ENCODE results near the gene FAM120AOS.
A peak's percentile ranks its signal among the peaks of the same experiment; 100 is the strongest.

The FAM120AOS gene

GRCh38 chr9:93461414-93461743, 8.0 kb upstream of the FAM120AOS start:
- Histone ChIP-seq H3K27ac (ENCODE audit: extremely low read depth, low read depth, low read length) (no peak overlapping the region), H3K9me3 (ENCODE audit: control insufficient read depth, insufficient read depth, low read depth, low read length) (no peaks in the 10 kb centered on the region), H3K4me3 (ENCODE audit: low read depth, low read length) (no peak overlapping the region), H3K4me1 (ENCODE audit: control insufficient read depth, insufficient read depth, low read length) (peaks cover 26% of the 10 kb centered on the region), H3K36me3 (ENCODE audit: control insufficient read depth in 2 of 2, insufficient read depth in 1 of 2, low read length in 2 of 2) (no peaks in the 10 kb centered on the region)
- POLR2A ChIA-PET: no interaction called here
- no peak for TF ChIP-seq ZBTB6 (tag by site-specific recombination; IDR thresholded peaks at IDR 0.05)
- 0 out of 2 replicates have a peak, but pooled peaks have one; percentile 9 for TF ChIP-seq ATF2 (tag by site-specific recombination; IDR thresholded peaks at IDR 0.05; ENCODE audit: low read depth)
- CTCF ChIA-PET: interaction anchor here (0.7 kb wide), 1 partner anchor 308 kb away, joined by 3 read pairs; no protein-coding TSS in a partner anchor

- ChIA-PET CTCF (interaction anchor here (0.7 to 1.4 kb wide), 2 partner anchors 11 to 308 kb away, joined by 3 to 4 read pairs; no protein-coding TSS in a partner anchor), POLR2A (no interaction called here)
- H3K36me3 ChIP-seq (ENCODE audit: control insufficient read depth in 2 of 2, insufficient read depth in 1 of 2, low read length in 2 of 2): no peaks in the 10 kb centered on the region
- no peak for TF ChIP-seq SCRT1 (tag by site-specific recombination; IDR thresholded peaks at IDR 0.05; ENCODE audit: borderline replicate concordance)
- no peak for TF ChIP-seq ZNF24 (tag by site-specific recombination; IDR thresholded peaks at IDR 0.05)
- TF ChIP-seq BCL11B (tag by site-specific recombination; IDR thresholded peaks at IDR 0.05; ENCODE audit: low read depth): no peak
- no peak for TF ChIP-seq ZNF174 (tag by site-specific recombination; IDR thresholded peaks at IDR 0.05)
- no peak for TF ChIP-seq ZNF843 (tag by site-specific recombination; IDR thresholded peaks at IDR 0.05)
- H3K27ac ChIP-seq (ENCODE audit: extremely low read depth, low read depth, low read length): no peak overlapping the region
- no peak overlapping the region for H3K4me3 ChIP-seq (ENCODE audit: low read depth, low read length)
- H3K4me1 ChIP-seq (ENCODE audit: control insufficient read depth, insufficient read depth, low read length): peaks cover 26% of the 10 kb centered on the region
- no peaks in the 10 kb centered on the region for H3K9me3 ChIP-seq (ENCODE audit: control insufficient read depth, insufficient read depth, low read depth, low read length)
Measured at GRCh38 chr9:93460689-93461413, 7.5 kb upstream of the FAM120AOS start.

- ChIA-PET CTCF (interaction anchor here (1.4 kb wide), 1 partner anchor 12 kb away, joined by 4 read pairs; no protein-coding TSS in a partner anchor), POLR2A (no interaction called here)
Measured at GRCh38 chr9:93459432-93459847, 6.1 kb upstream of the FAM120AOS start.

GRCh38 chr9:93458712-93459111, 5.3 kb upstream of the FAM120AOS start:
- H3K4me1 ChIP-seq (ENCODE audit: control insufficient read depth, insufficient read depth, low read length): peaks cover 13% of the 10 kb centered on the region
- TF ChIP-seq SP2 (tag by site-specific recombination; IDR thresholded peaks at IDR 0.05) (no peak), ZNF473 (tag by site-specific recombination; IDR thresholded peaks at IDR 0.05) (no peak), ZNF513 (tag by site-specific recombination; IDR thresholded peaks at IDR 0.05) (no peak), ZNF302 (tag by site-specific recombination; IDR thresholded peaks at IDR 0.05; ENCODE audit: low read depth) (no peak), GLIS1 (tag by site-specific recombination; IDR thresholded peaks at IDR 0.05) (no peak), ZNF132 (tag by site-specific recombination; IDR thresholded peaks at IDR 0.05; ENCODE audit: borderline replicate concordance) (no peak), ZNF488 (tag by site-specific recombination; IDR thresholded peaks at IDR 0.05) (no peak), ZNF10 (tag by site-specific recombination; IDR thresholded peaks at IDR 0.05) (no peak), ZNF692 (tag by site-specific recombination; IDR thresholded peaks at IDR 0.05) (no peak), ELK4 (IDR thresholded peaks at IDR 0.05; ENCODE audit: borderline replicate concordance, low read depth, low read length) (no peak), ZBTB21 (tag by site-specific recombination; IDR thresholded peaks at IDR 0.05) (no peak), ZNF792 (tag by site-specific recombination; IDR thresholded peaks at IDR 0.05) (no peak)

More at GRCh38 chr9:93459432-93459847, 6.1 kb upstream of the FAM120AOS start:
- H3K36me3 ChIP-seq (ENCODE audit: control insufficient read depth in 2 of 2, insufficient read depth in 1 of 2, low read length in 2 of 2): peaks cover 0 to 3% of the 10 kb centered on the region in 2 experiments; a peak in 1 of 3 replicates
- peaks cover 19% of the 10 kb centered on the region for H3K4me1 ChIP-seq (ENCODE audit: control insufficient read depth, insufficient read depth, low read length)
- H3K27ac ChIP-seq (ENCODE audit: extremely low read depth, low read depth, low read length): no peak overlapping the region
- no peaks in the 10 kb centered on the region for H3K9me3 ChIP-seq (ENCODE audit: control insufficient read depth, insufficient read depth, low read depth, low read length)
- TF ChIP-seq FEZF1 (tag by site-specific recombination; IDR thresholded peaks at IDR 0.05): peak; percentile 34; the same call in 1 of the 2 replicates
- peak; percentile 52; the same call in 1 of the 2 replicates for TF ChIP-seq ZNF341 (tag by site-specific recombination; IDR thresholded peaks at IDR 0.05; ENCODE audit: low read depth)
- TF ChIP-seq BCL11B (tag by site-specific recombination; IDR thresholded peaks at IDR 0.05; ENCODE audit: low read depth): no peak
- H3K4me3 ChIP-seq (ENCODE audit: low read depth, low read length): no peak overlapping the region

More at GRCh38 chr9:93458712-93459111, 5.3 kb upstream of the FAM120AOS start:
- ChIA-PET POLR2A (no interaction called here), CTCF (no interaction called here)
- Histone ChIP-seq H3K9me3 (ENCODE audit: control insufficient read depth, insufficient read depth, low read depth, low read length) (no peaks in the 10 kb centered on the region), H3K27ac (ENCODE audit: extremely low read depth, low read depth, low read length) (no peak overlapping the region), H3K4me3 (ENCODE audit: low read depth, low read length) (no peak overlapping the region), H3K36me3 (ENCODE audit: control insufficient read depth in 2 of 2, insufficient read depth in 1 of 2, low read length in 2 of 2) (peaks cover 0 to 3% of the 10 kb centered on the region in 2 experiments; a peak in 1 of 3 replicates)

All from HEK293 (cell line).